Mucosa of descending colon (tissue), 3 donors: ENCODE measurements around the gene MED20. TPM values are rescaled to one million over a fixed set of nuclear protein-coding genes. Genes with fewer than 3 reads are reported as not detected.

ENCODE experiments used
- ATAC-seq: fragments of 200-7000 bp; cut with Tn5 transposase; one replicate; pipeline ENCODE4 v1.9.1; 2020; ENCODE audit warnings: mild to moderate bottlenecking, moderate library complexity
- DNase-seq, 3 donors: peaks; one replicate each; pipeline ENCODE4 v3.0.0-alpha.2; 2020
- H3K36me3 ChIP-seq: fragments of 200-600 bp; one replicate; pipeline ENCODE4 v1.8.0; 2021; ENCODE audit warnings: low read depth, mild to moderate bottlenecking
- H3K4me1 ChIP-seq: fragments of 200-600 bp; one replicate; pipeline ENCODE4 v1.8.0; 2021; ENCODE audit warnings: low read depth, mild to moderate bottlenecking
- H3K4me3 ChIP-seq: fragments of 200-600 bp; one replicate; pipeline ENCODE4 v1.8.0; 2021; ENCODE audit warnings: mild to moderate bottlenecking
- H3K9me3 ChIP-seq: fragments of 200-600 bp; one replicate; pipeline ENCODE4 v1.8.0; 2021; ENCODE audit warnings: mild to moderate bottlenecking
- intact Hi-C, 2 donors: fragments of 100-400 bp; cut with DNase I in 1 of 2; cut with micrococcal nuclease in 1 of 2; formaldehyde crosslinking; loops; one replicate each; pipeline versions ENCODE4 v1.11.0 to v1.11.1; 2022; cut with DNase I, micrococcal nuclease
- total RNA-seq, 3 donors: library from RNA; stranded (reverse); fragmentation: NEBNext Ultra II Directional in 2 of 3; extraction: Animal tissue kit (Norgen Biotek cat#: 25700) in 2 of 3; gene quantifications; one replicate each; pipeline versions ENCODE4 v1.2.1 to v1.2.4, GENCODE V29; 2021 to 2023
- TF ChIP-seq, protein P1 (sequence below): fragments of 200-600 bp; IDR thresholded peaks from one replicate; pipeline ENCODE4 v1.8.0; 2022; ENCODE audit warnings: antibody characterized with exemption, mild to moderate bottlenecking
- donor health status: DM: no; HTN: no; CAD: no; lungs with moderate emphysema.
- donor health status: DM: no; HTN: no; CAD: no.
- donor health status: DM: no; HTN: yes; CAD: no.

MED20 gene
- total RNA-seq, 3 donors from 2014 or later, result 15.5 to 21.2 (median 18.6) TPM

DNA sequence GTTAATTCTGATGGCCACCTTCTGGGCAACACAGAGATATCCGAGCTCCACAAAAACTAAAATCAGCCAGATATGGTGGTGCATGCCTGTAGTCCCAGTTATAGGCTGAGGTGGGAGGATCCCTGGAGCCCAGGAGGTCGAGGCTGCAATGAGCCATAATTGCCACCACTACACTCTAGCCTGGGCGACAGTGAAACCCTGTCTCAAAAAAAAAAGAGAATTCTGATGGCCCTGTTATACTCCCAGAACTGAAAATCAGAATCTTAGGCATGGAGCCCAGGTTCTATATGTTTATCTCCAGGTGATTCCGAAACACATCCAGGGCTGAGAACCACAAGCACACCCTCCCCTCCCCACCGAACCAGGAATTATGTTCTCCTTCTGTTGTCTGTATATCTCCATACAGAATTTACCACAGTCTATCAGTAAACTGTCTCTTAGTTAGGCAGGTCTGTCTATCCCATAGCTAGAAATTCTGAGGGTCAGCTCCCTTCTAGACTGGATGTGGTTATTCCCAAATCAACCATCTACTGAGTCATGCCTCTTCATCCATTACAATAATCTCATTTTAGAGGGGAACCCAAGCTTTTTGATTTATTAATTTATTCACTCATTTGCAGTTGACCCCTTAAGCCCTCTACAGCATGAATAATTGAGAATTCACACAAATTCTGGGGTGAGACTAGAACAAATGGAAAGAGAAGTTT lies 45.4 kb upstream of the MED20 start:
- Histone ChIP-seq H3K36me3 (no peaks in the 10 kb centered on the region), H3K4me1 (peaks cover 2% of the 10 kb centered on the region), H3K9me3 (no peaks in the 10 kb centered on the region), H3K4me3 (no peak overlapping the region)
- DNase-seq, result no peak
- intact Hi-C loops, result no loop called here
- ATAC-seq, result no peak
- TF ChIP-seq, protein P1, sequence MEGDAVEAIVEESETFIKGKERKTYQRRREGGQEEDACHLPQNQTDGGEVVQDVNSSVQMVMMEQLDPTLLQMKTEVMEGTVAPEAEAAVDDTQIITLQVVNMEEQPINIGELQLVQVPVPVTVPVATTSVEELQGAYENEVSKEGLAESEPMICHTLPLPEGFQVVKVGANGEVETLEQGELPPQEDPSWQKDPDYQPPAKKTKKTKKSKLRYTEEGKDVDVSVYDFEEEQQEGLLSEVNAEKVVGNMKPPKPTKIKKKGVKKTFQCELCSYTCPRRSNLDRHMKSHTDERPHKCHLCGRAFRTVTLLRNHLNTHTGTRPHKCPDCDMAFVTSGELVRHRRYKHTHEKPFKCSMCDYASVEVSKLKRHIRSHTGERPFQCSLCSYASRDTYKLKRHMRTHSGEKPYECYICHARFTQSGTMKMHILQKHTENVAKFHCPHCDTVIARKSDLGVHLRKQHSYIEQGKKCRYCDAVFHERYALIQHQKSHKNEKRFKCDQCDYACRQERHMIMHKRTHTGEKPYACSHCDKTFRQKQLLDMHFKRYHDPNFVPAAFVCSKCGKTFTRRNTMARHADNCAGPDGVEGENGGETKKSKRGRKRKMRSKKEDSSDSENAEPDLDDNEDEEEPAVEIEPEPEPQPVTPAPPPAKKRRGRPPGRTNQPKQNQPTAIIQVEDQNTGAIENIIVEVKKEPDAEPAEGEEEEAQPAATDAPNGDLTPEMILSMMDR, result no peak

DNA sequence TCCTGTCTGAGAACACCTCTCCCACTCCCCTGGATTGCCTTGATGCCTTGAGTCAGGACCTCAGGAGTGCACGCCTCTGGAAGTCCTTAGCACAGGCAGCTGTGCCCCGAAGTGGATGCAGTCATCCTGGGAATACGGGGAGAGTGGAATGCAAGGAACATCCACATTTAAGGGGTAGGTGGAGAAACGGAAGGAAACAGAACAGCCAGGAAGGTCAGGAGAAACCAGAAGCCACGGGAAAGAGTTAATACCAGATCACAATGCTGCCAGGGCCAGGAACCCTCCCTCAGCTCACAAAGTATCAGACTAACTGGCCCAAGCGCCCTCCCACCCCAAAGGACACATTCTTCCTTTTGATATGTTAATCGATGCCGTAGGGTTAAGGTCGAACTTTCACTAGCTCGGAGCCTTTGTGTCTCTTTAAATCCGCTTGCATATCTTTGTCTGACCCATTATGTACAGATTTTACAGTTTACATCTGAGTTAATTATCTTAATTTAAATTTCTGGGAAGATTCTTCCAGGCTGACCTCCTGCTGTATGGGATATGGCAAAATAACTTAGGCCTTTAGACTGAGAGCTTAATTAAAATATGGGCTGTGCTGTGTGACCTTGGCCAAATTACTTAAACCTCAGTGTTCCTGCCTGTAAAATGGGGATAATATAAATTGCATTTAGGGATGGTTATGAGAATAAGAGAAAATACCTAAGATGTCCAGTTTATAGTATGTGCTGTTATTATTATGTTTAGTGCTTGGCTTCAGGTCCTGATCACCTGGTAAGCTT lies 44.7 kb upstream of the MED20 start:
- intact Hi-C loops, result no loop called here
- no peak for DNase-seq
- Histone ChIP-seq H3K9me3 (no peaks in the 10 kb centered on the region), H3K4me3 (no peak overlapping the region), H3K36me3 (no peaks in the 10 kb centered on the region), H3K4me1 (peaks cover 2% of the 10 kb centered on the region)
- ATAC-seq, result no peak
- TF ChIP-seq, protein P1, result no peak

DNA sequence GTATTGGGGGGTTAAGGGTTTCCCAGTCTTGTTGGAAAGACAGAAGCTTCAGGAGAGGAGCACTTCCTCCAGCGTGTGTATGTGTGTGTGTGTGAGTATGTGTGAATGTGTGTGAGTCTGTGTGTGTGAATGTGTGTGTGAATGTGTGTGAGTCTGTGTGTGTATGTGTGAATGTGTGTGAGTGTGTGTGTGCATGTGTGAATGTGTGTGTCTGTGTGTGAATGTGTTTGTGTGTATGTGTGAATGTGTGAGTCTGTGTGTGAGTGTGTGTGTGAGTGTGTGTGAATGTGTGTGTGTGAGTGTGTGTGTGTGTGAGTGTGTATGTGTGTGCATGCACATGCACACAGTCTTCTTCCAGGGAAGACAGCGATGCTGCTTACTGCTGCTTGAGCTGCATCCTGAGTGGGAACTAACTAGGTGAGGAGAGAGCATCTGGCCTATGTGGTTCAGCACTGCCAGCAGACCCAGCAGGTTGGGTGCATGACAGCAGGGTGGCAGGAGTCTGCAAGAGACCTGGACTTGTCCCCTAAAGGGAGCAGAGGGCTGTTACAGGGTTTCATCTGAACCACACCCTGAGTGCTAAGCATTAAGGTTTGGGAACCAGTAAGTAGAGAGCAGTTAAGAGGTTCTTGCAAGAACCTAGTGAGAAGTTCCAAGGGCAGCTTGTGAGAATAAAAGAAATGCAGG lies 43.4 kb upstream of the MED20 start:
- ATAC-seq, result no peak
- Histone ChIP-seq H3K4me1 (no peaks in the 10 kb centered on the region), H3K36me3 (no peaks in the 10 kb centered on the region), H3K9me3 (no peaks in the 10 kb centered on the region), H3K4me3 (no peak overlapping the region)
- intact Hi-C loops, result no loop called here
- TF ChIP-seq, protein P1, result no peak
- no peak for DNase-seq

DNA sequence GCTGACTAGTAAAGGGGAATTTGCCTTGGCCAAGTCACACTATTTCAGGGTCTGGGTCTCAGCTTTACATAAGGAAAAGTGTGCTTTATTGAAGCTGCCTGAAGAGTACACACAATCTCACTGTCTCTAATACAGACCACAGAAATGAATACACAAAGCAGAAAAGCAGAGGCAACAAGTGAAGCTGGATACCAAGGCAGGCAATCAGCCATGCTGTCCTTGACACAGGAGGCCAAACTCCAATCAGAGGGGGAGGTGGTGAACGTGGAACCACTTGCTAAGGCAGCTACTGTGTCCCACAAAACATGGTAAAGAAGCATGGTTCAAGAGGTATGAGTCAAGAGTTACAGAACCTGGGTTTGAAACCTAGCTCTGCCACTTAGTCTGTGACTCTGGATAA lies 42.4 kb upstream of the MED20 start:
- Histone ChIP-seq H3K4me3 (no peak overlapping the region), H3K9me3 (no peaks in the 10 kb centered on the region), H3K36me3 (no peaks in the 10 kb centered on the region), H3K4me1 (no peaks in the 10 kb centered on the region)
- intact Hi-C loops, result no loop called here
- DNase-seq, result no peak
- no peak for ATAC-seq
- TF ChIP-seq, protein P1, result no peak

DNA sequence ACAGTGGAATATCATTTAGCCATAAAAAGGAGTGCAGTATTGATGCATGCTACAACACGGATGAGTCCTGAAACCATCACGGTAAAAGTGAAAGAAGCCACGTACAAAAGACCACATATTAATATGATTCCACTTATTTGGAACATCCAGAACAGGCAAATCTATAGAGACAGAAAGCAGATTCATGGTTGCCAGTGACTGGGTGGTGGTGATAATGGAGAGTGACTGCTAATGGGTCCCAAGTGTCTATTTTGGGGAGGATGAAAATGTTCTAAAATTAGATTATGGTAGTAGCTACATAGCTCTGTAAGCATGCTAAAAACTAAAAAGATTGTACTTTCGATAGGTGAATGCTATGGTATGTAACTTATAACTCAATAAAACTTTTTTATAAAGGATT lies 39.1 kb upstream of the MED20 start:
- Histone ChIP-seq H3K4me1 (no peaks in the 10 kb centered on the region), H3K36me3 (no peaks in the 10 kb centered on the region), H3K4me3 (no peak overlapping the region), H3K9me3 (no peaks in the 10 kb centered on the region)
- intact Hi-C loops, result no loop called here
- TF ChIP-seq, protein P1, result no peak
- ATAC-seq (no peak), DNase-seq (no peak)
